ENCODE measurements around the gene TMEM107. TPM values are rescaled to one million over a fixed set of nuclear protein-coding genes. Genes with fewer than 3 reads are reported as not detected.

Gene TMEM107
- total and polyA plus RNA-seq, 2 experiments from 2014 or later: 40.7 to 54.6 TPM

DNA sequence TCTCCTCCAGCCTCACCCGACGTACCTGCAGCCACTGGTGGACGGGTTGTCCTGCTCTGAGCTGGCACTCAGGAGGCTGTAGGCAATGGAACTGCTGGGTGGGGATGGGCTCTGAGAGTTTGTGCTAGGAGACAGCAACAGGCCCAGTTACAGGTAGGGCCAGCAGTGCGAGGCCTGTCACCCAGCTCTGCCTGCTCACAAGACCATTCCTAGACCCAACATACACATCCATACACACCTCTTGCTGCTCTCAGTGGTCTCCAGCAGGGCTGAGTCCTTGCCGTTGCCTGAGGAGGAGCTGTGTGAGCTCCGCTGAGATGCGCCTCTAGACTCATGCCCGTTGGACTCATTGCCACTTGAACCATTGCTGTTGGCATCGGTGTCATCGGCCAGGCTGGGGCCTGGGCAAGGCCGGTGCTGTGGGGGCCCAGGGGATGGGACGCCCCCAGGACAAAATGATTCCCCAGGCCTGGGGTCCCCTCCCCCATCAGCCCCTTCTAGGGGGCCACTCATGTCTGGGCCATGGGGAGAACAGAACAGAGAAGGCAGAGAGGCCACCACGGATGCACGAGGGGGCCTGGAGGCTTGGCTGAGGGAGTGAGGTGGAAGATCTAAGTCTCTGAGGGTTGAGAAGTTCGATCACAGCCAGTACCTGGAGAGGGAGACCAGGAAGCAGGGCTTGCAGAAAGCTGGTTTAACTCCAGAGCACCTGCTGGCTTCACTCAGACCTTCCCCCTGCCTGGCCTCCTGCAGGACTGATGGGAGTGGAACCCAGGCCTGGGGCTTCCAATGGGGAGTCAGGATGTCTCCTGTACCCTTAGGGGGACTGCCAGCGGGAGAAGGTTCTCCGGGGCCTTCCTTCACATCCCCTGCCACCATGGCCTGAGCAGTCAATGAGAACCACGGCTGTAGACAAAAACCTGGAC lies 25.7 kb downstream of the TMEM107 start:
- H3K4me1 ChIP-seq (ENCODE audit: low read depth): peaks cover 38% of the 10 kb centered on the region

DNA sequence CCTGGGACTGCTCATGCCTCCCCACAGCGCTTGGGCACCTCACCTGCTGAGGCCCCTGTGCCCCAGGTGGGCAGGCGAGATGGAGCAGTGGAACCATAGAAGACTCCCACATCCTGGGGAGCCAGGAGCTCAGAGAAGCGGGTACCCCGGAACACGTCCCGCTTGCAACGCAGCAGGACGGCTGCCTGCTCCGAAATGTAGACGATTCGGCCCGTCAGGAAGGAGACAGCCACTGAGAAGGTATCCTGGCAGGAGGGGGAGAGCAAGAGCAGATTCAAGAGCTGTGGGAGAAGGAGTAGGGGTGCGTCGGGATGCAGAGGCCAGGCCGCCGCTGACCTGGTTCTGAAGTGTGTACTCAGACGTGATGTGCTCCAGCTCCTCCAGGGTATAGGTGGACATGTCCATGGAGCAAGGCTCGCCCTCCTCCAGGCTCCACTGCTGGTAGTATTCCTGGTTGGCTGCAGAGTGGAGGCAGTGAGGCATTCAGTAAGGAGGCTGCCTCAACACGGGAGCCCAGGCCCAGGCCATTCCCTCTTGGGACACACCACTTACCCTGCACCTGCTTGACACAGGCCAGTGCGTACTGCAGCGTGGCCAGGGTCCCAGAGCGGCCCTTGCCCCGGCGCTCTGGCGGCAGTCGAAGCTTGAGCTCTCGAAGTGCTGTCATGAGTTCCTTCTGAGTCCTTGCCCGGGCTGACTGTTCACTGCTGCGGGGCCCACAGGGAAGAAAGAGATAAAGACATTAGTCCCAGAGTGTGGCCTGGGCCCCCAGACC lies 26.6 kb downstream of the TMEM107 start:
- H3K36me3 ChIP-seq: peaks cover 42% of the 10 kb centered on the region
- no peak for DNase-seq (ENCODE audit: low read depth in 1 of 2, low spot score in 1 of 2)
- no peak overlapping the region for H3K4me3 ChIP-seq
- H3K27me3 ChIP-seq: no peaks in the 10 kb centered on the region
- peak overlapping the region; percentile 97 for H3K27ac ChIP-seq
- no peaks in the 10 kb centered on the region for H3K9me3 ChIP-seq (ENCODE audit: low read depth)
- H3K4me1 ChIP-seq (ENCODE audit: low read depth): peaks cover 31% of the 10 kb centered on the region
- TF ChIP-seq, protein P1, sequence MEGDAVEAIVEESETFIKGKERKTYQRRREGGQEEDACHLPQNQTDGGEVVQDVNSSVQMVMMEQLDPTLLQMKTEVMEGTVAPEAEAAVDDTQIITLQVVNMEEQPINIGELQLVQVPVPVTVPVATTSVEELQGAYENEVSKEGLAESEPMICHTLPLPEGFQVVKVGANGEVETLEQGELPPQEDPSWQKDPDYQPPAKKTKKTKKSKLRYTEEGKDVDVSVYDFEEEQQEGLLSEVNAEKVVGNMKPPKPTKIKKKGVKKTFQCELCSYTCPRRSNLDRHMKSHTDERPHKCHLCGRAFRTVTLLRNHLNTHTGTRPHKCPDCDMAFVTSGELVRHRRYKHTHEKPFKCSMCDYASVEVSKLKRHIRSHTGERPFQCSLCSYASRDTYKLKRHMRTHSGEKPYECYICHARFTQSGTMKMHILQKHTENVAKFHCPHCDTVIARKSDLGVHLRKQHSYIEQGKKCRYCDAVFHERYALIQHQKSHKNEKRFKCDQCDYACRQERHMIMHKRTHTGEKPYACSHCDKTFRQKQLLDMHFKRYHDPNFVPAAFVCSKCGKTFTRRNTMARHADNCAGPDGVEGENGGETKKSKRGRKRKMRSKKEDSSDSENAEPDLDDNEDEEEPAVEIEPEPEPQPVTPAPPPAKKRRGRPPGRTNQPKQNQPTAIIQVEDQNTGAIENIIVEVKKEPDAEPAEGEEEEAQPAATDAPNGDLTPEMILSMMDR (IDR thresholded peaks at IDR 0.05; ENCODE audit: low read depth, low read length): no peak

More for the DNA sequence above, 25.7 kb downstream of the TMEM107 start:
- TF ChIP-seq, protein P1 (IDR thresholded peaks at IDR 0.05; ENCODE audit: low read depth, low read length): no peak
- H3K4me3 ChIP-seq: peak overlapping the region; percentile 64
- peak overlapping the region; percentile 97 for H3K27ac ChIP-seq
- no peaks in the 10 kb centered on the region for H3K9me3 ChIP-seq (ENCODE audit: low read depth)
- H3K36me3 ChIP-seq: peaks cover 41% of the 10 kb centered on the region
- no peak for DNase-seq (ENCODE audit: low read depth in 1 of 2, low spot score in 1 of 2)
- H3K27me3 ChIP-seq: no peaks in the 10 kb centered on the region

DNA sequence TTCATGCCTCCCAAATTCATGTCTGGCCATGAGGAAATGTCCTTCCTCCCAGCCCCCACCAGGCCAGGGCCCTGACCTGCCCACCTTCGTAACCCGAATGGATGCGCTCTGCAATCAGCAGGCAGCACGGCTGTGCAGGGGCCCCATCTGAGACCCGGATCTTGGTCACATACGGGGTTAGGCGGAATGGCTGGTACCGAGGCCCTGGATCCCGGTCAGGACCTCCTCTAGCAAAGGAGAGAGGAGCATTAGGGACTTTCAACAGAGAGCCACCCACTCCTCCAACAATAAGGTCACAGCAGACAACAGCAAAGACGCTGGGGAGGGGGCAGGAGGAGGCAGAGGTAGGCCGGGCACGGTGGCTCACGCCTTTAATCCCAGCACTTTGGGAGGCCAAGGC lies 27.6 kb downstream of the TMEM107 start:
- H3K27ac ChIP-seq: no peak overlapping the region
- H3K4me3 ChIP-seq: no peak overlapping the region
- peaks cover 24% of the 10 kb centered on the region for H3K4me1 ChIP-seq (ENCODE audit: low read depth)
- H3K36me3 ChIP-seq: peaks cover 53% of the 10 kb centered on the region
- no peaks in the 10 kb centered on the region for H3K9me3 ChIP-seq (ENCODE audit: low read depth)
- no peaks in the 10 kb centered on the region for H3K27me3 ChIP-seq
- TF ChIP-seq, protein P1 (IDR thresholded peaks at IDR 0.05; ENCODE audit: low read depth, low read length): no peak
- no peak for DNase-seq (ENCODE audit: low read depth in 1 of 2, low spot score in 1 of 2)

DNA sequence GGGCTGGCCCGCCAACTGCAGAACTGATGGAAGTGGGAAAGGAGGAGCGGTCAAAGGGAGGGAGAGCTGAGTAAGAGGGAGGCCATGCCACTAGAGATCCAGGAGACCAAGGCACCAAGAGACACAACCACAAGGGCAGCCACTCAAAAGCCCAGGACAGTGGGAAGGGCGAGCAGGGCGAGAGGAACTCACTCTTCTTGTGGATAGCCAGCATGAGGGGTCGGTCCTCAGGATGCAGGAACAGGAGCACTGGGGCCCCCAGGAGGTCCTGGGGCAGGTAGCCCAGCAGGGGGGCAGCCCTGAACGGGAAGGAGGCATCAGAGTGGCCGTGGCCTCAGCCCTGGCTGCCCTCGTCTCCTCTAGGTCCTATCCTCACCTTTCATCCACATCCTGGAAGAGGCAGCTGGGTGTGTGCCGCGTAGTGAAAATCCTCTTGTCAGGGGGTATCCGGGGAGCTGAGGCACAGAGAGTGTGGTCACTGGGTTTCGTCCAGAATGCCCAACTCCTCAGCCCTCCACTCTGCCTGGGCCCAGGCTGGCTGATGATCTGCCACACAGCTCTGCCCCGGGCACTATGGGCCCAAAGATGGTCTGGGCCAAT lies 28.3 kb downstream of the TMEM107 start:
- TF ChIP-seq, protein P1 (IDR thresholded peaks at IDR 0.05; ENCODE audit: low read depth, low read length): no peak

DNA sequence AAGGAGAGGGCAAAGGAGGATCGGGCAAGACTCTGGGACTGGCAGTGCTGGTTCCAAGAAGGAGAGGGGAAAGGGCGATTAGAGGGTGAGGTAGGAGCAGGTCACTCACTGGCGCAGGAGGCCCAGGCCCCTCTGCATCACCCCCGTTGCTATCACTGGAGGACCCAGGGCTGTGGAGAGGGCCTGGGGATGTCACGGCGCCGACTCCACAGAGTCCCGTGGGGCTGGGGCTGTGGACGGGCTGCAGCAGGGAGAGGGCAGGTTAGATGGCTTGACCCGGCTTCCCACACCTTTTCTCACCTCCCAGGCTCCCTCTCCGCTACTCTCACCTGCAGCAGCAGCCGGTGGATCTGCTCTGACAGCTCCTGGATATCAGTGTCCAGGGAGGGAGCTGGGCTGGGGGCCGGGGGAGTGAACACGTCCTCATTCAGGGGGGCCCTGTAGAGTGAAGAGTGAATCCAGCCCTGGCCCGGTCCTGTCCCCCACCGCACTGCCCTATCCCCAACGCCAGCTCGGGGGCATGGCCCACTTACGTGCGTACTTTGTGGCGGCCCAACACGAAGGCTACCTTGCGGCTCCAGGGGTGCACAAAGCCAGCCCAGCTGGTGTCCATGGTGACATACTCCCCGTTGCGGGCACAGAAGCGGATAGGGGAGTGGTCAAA lies 28.9 kb downstream of the TMEM107 start:
- TF ChIP-seq, protein P1 (IDR thresholded peaks at IDR 0.05; ENCODE audit: low read depth, low read length): no peak
- Histone ChIP-seq H3K27me3 (no peaks in the 10 kb centered on the region), H3K27ac (no peak overlapping the region), H3K4me1 (ENCODE audit: low read depth) (peaks cover 17% of the 10 kb centered on the region), H3K9me3 (ENCODE audit: low read depth) (no peaks in the 10 kb centered on the region), H3K4me3 (no peak overlapping the region), H3K36me3 (peaks cover 64% of the 10 kb centered on the region)
- DNase-seq (ENCODE audit: low read depth in 1 of 2, low spot score in 1 of 2): no peak

More for the DNA sequence above, 28.3 kb downstream of the TMEM107 start:
- Histone ChIP-seq H3K4me1 (ENCODE audit: low read depth) (peaks cover 19% of the 10 kb centered on the region), H3K36me3 (peaks cover 58% of the 10 kb centered on the region), H3K27ac (no peak overlapping the region), H3K27me3 (no peaks in the 10 kb centered on the region), H3K9me3 (ENCODE audit: low read depth) (no peaks in the 10 kb centered on the region), H3K4me3 (no peak overlapping the region)
- DNase-seq (ENCODE audit: low read depth in 1 of 2, low spot score in 1 of 2): no peak
